Cardiac muscle cell (in vitro differentiated cells and primary cell): ENCODE data around the gene FOXO6. TPM values are rescaled to one million over a fixed set of nuclear protein-coding genes. Genes with fewer than 3 reads are reported as not detected.
A peak's percentile ranks its signal among the peaks of the same experiment; 100 is the strongest.

Source experiments
- DNase-seq, 2 donors: peaks; one replicate each; pipeline versions ENCODE4 v3.0.0 to v3.0.0-alpha.2; 2010 to 2017; ENCODE audit warnings: low read depth in 1 of 2, low spot score in 1 of 2
- H3K27ac ChIP-seq: fragments of 200-600 bp; sonication (generic); 2 replicates; pipeline ENCODE4 v1.5.1; 2016
- H3K27me3 ChIP-seq: fragments of 200-600 bp; sonication (generic); 2 replicates; pipeline ENCODE4 v1.6.0; 2016; ENCODE audit warnings: control low read depth
- H3K36me3 ChIP-seq: fragments of 200-600 bp; sonication (generic); 2 replicates; pipeline ENCODE4 v1.5.1; 2016; ENCODE audit warnings: control low read depth
- H3K4me1 ChIP-seq: fragments of 200-600 bp; sonication (generic); 2 replicates; pipeline ENCODE4 v1.8.1; 2017; ENCODE audit warnings: low read depth, mild to moderate bottlenecking, mixed run types
- H3K4me3 ChIP-seq: fragments of 200-600 bp; sonication (generic); 2 replicates; pipeline ENCODE4 v1.5.1; 2016; ENCODE audit warnings: mild to moderate bottlenecking
- H3K9me3 ChIP-seq: fragments of 200-600 bp; sonication (generic); 2 replicates; pipeline ENCODE4 v1.5.1; 2017; ENCODE audit warnings: low read depth, mild to moderate bottlenecking, control low read depth
- CTCF ChIP-seq: IDR thresholded peaks from 2 replicates; pipeline ENCODE4 v1.5.1; 2012; ENCODE audit warnings: low read depth, mild to moderate bottlenecking, low read length
- polyA plus RNA-seq: library from polyadenylated mRNA; unstranded; fragments of >200 nt; fragmentation: Nextera tagmentation; extraction: Ambion mirVana; gene quantifications from 2 replicates; pipeline ENCODE4 v1.2.1, GENCODE V29; 2016
- total RNA-seq: library from RNA; depleted of rRNA; stranded (reverse); fragments of >200 nt; gene quantifications from 2 replicates; pipeline ENCODE4 v1.2.3, GENCODE V29; 2016

Gene FOXO6
- total and polyA plus RNA-seq, 2 experiments from 2014 or later: 10.7 to 18.2 TPM

- TF ChIP-seq CTCF: no peak
- Histone ChIP-seq H3K4me1 (no peaks in the 10 kb centered on the region), H3K4me3 (no peak overlapping the region), H3K27me3 (peaks cover 18% of the 10 kb centered on the region), H3K27ac (no peak overlapping the region), H3K9me3 (no peaks in the 10 kb centered on the region), H3K36me3 (no peaks in the 10 kb centered on the region)
- no peak for DNase-seq
These were observed 20.4 kb upstream of the FOXO6 start for GRCh38 chr1:41340655-41341364.

GRCh38 chr1:41341365-41341683, 19.9 kb upstream of the FOXO6 start:
- DNase-seq: no peak
- Histone ChIP-seq H3K4me3 (no peak overlapping the region), H3K9me3 (no peaks in the 10 kb centered on the region), H3K27ac (no peak overlapping the region), H3K36me3 (no peaks in the 10 kb centered on the region), H3K27me3 (peaks cover 18% of the 10 kb centered on the region), H3K4me1 (no peaks in the 10 kb centered on the region)
- no peak for TF ChIP-seq CTCF

- Histone ChIP-seq H3K9me3 (no peaks in the 10 kb centered on the region), H3K27me3 (peaks cover 15% of the 10 kb centered on the region), H3K27ac (no peak overlapping the region), H3K36me3 (no peaks in the 10 kb centered on the region), H3K4me3 (no peak overlapping the region), H3K4me1 (no peaks in the 10 kb centered on the region)
- peak in 1 of 2 donors; percentile 55 for DNase-seq
- TF ChIP-seq CTCF: no peak
These were observed 19.3 kb upstream of the FOXO6 start for GRCh38 chr1:41341772-41342562.

GRCh38 chr1:41342774-41343355, 18.4 kb upstream of the FOXO6 start:
- no peaks in the 10 kb centered on the region for H3K36me3 ChIP-seq
- TF ChIP-seq CTCF: no peak
- no peak for DNase-seq

GRCh38 chr1:41343790-41344699, 17.2 kb upstream of the FOXO6 start:
- Histone ChIP-seq H3K27ac (no peak overlapping the region), H3K9me3 (no peaks in the 10 kb centered on the region), H3K36me3 (no peaks in the 10 kb centered on the region), H3K4me1 (no peaks in the 10 kb centered on the region), H3K27me3 (peaks cover 15% of the 10 kb centered on the region), H3K4me3 (no peak overlapping the region)
- no peak for TF ChIP-seq CTCF
- no peak for DNase-seq

More at GRCh38 chr1:41342774-41343355, 18.4 kb upstream of the FOXO6 start:
- Histone ChIP-seq H3K9me3 (no peaks in the 10 kb centered on the region), H3K4me3 (no peak overlapping the region), H3K27me3 (peaks cover 15% of the 10 kb centered on the region), H3K27ac (no peak overlapping the region), H3K4me1 (no peaks in the 10 kb centered on the region)
